Lower leg skin (tissue), 4 donors: ENCODE measurements around the gene PDK1. TPM values are rescaled to one million over a fixed set of nuclear protein-coding genes. Genes with fewer than 3 reads are reported as not detected.

ENCODE experiments used
- DNase-seq, 2 donors: peaks; one replicate each; pipeline ENCODE4 v3.0.0-alpha.2; 2019; ENCODE audit warnings: low spot score in 2 of 2
- H3K4me3 ChIP-seq: fragments of 200-600 bp; sonication (generic); 2 replicates; pipeline ENCODE4 v1.5.1; 2017; ENCODE audit warnings: mild to moderate bottlenecking, low read depth; ENCODE audit not compliant: poor library complexity, severe bottlenecking
- POLR2A ChIP-seq, 2 donors: fragments of 450-650 bp; IDR thresholded peaks; one replicate each; pipeline ENCODE4 v1.6.1; 2016 to 2017; ENCODE audit warnings: antibody characterized with exemption in 2 of 2, mild to moderate bottlenecking in 1 of 2, moderate library complexity in 1 of 2
- WGBS, 2 donors: methylation state at CpG; one replicate each; pipeline ENCODE4 v1.1.5; 2018; 5-methylcytosine and 5-hydroxymethylcytosine counted together
- intact Hi-C: fragments of 100-400 bp; cut with DNase I; formaldehyde crosslinking; loops from one replicate; pipeline ENCODE4 v1.15.0; 2023; ENCODE audit warnings: low total_unique reads
- total RNA-seq, 4 donors: library from RNA; depleted of rRNA; stranded (reverse); fragments of >200 nt; gene quantifications; one replicate each; pipeline ENCODE4 v1.1.0, GENCODE V29; 2016
- TF ChIP-seq, protein P1 (sequence below), 3 donors: fragments of 450-650 bp; IDR thresholded peaks; one replicate each; pipeline ENCODE4 v1.5.1; 2016; ENCODE audit warnings: antibody characterized with exemption in 3 of 3, mild to moderate bottlenecking in 3 of 3, moderate library complexity in 2 of 3

Gene PDK1
- total RNA-seq, 4 donors from 2014 or later = 34.8 to 117 (median 54.8) TPM

DNA sequence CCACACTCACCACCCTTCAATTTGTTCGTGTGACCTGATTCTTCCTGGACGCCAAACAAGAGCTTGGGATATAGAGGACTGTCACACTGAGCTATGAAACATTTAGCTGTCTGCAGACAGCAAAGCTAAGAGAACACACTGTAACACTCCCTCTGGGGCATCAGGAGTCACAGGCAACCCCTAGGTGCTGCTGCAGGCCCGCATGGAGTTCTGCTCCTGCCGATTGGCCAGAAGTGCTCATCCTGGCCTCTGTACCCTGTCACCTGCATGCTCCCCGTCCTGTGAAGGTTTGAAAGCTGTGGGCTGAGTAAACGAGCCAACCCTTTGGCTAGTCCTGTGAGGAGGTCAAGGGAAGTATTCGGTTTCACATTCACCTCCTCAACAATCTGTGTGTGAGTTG lies 73.7 kb downstream of the PDK1 start:
- H3K4me3 ChIP-seq = no peak overlapping the region
- TF ChIP-seq POLR2A (IDR thresholded peaks at IDR 0.05) = no peak
- TF ChIP-seq, protein P1, sequence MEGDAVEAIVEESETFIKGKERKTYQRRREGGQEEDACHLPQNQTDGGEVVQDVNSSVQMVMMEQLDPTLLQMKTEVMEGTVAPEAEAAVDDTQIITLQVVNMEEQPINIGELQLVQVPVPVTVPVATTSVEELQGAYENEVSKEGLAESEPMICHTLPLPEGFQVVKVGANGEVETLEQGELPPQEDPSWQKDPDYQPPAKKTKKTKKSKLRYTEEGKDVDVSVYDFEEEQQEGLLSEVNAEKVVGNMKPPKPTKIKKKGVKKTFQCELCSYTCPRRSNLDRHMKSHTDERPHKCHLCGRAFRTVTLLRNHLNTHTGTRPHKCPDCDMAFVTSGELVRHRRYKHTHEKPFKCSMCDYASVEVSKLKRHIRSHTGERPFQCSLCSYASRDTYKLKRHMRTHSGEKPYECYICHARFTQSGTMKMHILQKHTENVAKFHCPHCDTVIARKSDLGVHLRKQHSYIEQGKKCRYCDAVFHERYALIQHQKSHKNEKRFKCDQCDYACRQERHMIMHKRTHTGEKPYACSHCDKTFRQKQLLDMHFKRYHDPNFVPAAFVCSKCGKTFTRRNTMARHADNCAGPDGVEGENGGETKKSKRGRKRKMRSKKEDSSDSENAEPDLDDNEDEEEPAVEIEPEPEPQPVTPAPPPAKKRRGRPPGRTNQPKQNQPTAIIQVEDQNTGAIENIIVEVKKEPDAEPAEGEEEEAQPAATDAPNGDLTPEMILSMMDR (IDR thresholded peaks at IDR 0.05) = no peak
- no peak for DNase-seq
- WGBS, 2 donors = 86 to 90% methylated on average over 7 of the region's 7 CpGs
- intact Hi-C loops = no loop called here

DNA sequence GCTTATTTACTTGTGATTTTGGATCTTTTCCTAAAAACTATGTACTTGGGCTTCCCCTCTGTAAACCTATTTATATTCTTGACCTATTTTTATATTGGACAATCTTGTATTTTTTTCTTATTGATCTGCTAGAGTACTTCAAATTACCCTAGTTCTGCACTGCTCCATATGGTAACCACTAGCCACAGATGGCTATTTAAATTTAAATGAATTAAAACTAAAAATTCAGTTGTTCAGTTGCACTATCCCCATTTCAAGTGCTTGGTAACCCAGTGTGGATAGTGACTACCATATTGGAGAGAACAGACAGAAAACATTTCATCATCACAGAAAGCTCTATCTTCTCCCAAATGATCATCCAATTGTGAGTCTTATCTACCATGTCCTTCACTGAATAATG lies 74.3 kb downstream of the PDK1 start:
- no peak for DNase-seq
- no peak overlapping the region for H3K4me3 ChIP-seq
- TF ChIP-seq POLR2A (IDR thresholded peaks at IDR 0.05) = no peak
- intact Hi-C loops = no loop called here

DNA sequence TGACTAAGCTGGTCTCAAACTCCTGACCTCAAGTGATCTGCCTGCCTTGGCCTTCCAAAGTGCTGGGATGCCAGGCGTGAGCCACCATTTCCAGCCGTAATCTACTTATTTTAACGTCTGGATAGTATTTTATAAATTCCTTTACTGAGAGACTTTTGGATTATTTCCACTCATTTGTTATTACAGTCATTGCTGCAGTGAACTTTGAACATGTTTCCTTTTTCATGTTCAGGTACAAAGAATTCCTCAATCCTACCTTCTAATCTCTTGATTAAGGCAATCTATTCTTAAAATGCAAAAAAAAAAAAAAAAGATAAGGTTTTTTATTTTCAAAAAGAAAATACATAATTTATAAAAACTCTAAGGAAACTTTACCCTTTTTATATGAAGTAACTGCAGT lies 78.6 kb downstream of the PDK1 start:
- no peak for DNase-seq
- intact Hi-C loops = no loop called here
- TF ChIP-seq POLR2A (IDR thresholded peaks at IDR 0.05) = no peak
- TF ChIP-seq, protein P1 (IDR thresholded peaks at IDR 0.05) = no peak
- 78 to 80% methylated on average over 3 of the region's 3 CpGs for WGBS, 2 donors
- no peak overlapping the region for H3K4me3 ChIP-seq

DNA sequence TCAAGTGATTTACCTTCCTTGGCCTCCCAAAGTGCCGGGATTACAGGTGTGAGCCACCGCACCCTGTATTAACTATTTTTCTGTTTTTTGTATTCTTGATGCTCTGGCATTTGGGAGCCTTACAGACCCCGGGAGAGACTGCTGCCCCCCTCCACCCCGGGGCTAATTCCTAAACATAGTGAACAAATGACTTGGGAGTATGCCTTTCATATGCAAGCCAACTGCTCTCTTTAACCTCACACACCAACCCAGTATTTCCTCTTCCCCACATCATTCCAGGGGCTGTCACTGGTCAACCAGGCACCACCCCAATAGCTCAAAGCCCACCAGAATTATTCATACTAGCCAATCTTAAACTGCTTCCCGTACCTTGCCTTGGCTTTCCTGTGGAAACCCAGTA lies 79.7 kb downstream of the PDK1 start:
- H3K4me3 ChIP-seq = no peak overlapping the region
- intact Hi-C loops = no loop called here
- 82 to 84% methylated on average over 5 of the region's 5 CpGs for WGBS, 2 donors
- DNase-seq = no peak
- TF ChIP-seq, protein P1 (IDR thresholded peaks at IDR 0.05) = no peak
- no peak for TF ChIP-seq POLR2A (IDR thresholded peaks at IDR 0.05)

DNA sequence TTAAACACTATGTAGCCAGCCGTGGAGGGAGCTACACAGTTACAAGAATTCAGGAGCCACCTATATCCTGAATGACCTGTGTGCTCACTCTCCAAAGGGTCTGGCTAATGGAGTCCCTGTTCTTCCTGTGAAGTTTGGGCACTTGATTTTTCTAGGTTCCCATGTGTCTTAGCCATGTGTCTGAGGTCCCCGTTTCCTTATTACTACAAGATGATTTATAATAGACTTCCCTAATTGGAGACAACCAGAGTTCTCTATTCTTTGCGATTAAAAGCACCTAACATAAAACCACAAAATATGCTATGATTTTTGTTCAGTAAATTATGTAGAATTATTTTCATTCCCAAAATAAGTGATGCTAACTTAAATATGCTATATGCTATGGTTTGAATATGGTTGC lies 83.4 kb downstream of the PDK1 start:
- intact Hi-C loops = no loop called here
- DNase-seq = no peak
- 71 to 75% methylated on average over 3 of the region's 3 CpGs for WGBS, 2 donors
- H3K4me3 ChIP-seq = no peak overlapping the region
- no peak for TF ChIP-seq POLR2A (IDR thresholded peaks at IDR 0.05)
- TF ChIP-seq, protein P1 (IDR thresholded peaks at IDR 0.05) = no peak

DNA sequence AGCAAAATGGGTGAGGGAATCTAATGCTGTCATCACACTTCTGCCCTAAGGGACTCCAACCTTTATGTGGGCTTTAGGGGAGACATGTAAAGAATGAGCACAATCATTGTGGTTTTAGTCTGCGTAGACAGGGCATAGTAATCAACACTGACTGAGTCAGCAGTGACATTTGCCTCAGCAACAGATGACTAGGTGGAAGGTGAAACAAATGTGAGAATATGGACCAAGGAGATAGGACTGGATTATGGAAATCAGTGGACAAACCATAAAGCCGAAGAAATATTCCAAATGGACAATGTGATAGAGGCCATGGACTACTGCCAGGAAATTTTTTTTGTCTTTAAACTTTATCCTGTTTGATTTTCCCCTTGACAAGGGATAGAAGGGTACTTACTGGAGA lies 83.9 kb downstream of the PDK1 start:
- 79 to 81% methylated on average over 2 of the region's 2 CpGs for WGBS, 2 donors
- DNase-seq = no peak
- intact Hi-C loops = no loop called here
- H3K4me3 ChIP-seq = no peak overlapping the region
- no peak for TF ChIP-seq POLR2A (IDR thresholded peaks at IDR 0.05)
- TF ChIP-seq, protein P1 (IDR thresholded peaks at IDR 0.05) = no peak
